Measurements from ENCODE around the gene PARD3.

DNA sequence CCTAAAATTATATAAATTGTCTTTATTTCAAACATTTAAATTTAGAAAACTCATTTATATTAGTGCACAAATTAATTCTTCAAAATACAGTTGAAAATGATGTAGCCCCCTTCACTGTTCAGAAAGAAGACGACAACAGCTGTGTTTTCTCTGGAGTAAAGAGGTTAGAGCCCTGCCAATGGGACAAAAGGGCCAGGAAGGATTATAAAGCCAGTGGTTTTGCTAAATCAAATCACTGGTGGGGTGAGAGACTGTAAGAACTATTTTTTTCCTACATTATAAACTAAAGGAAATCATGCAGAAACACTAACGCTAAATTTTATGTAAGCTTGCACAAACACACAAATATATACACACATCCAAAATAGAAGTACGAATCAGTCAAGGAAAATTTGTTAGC is 386.6 kb downstream of the PARD3 start:
- TF ChIP-seq EP300 (IDR thresholded peaks at IDR 0.05) (no peak), CTCF (IDR thresholded peaks at IDR 0.05) (no peak), POLR2A (IDR thresholded peaks at IDR 0.05) (no peak)
